HG02884 (cell line): Measurements from ENCODE around the gene NHLH2.

Source experiments
- ATAC-seq: cut with Tn5 transposase; IDR thresholded peaks from one replicate; pipeline ENCODE4 v1.9.1; 2021; ENCODE audit warnings: mild to moderate bottlenecking, moderate library complexity; ENCODE audit not compliant: unreplicated experiment

NHLH2 gene

GRCh38 chr1:115805597-115805996 is 35.3 kb downstream of the NHLH2 start:
- no peak for ATAC-seq

GRCh38 chr1:115802416-115802815 is 38.5 kb downstream of the NHLH2 start:
- no peak for ATAC-seq

GRCh38 chr1:115797486-115797885 is 43.4 kb downstream of the NHLH2 start:
- no peak for ATAC-seq

- no peak for ATAC-seq
Observed at GRCh38 chr1:115796897-115797296, 44.0 kb downstream of the NHLH2 start.

- ATAC-seq = no peak
Observed at GRCh38 chr1:115796036-115796435, 44.9 kb downstream of the NHLH2 start.

GRCh38 chr1:115794976-115795639 is 45.8 kb downstream of the NHLH2 start:
- no peak for ATAC-seq

- no peak for ATAC-seq
Observed at GRCh38 chr1:115793162-115793561, 47.8 kb downstream of the NHLH2 start.

- ATAC-seq = no peak
Observed at GRCh38 chr1:115791816-115792215, 49.1 kb downstream of the NHLH2 start.

- ATAC-seq = no peak
Observed at GRCh38 chr1:115790846-115791245, 50.1 kb downstream of the NHLH2 start.

GRCh38 chr1:115790356-115790755 is 50.6 kb downstream of the NHLH2 start:
- no peak for ATAC-seq
